ENCODE measurements around the gene ITGA6.

DNA sequence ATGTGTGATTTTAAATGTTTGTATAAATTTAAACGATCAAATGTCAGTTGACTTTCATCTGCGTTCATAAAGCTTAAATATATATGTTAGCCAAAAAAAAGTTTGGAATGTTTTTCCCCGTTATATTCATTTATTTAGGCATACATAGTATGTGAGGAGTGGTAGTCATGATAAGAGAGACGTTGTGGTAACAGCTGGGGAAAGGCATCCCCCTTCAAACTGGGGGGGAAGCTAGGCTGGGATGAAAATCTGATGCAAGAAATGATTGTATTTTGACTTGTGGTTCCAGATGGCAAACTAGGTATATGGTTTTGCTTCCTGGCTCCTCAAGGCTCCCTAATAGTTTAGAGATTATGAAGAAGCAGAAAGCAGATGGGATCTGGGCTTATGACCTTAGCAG, 30.1 kb downstream of the ITGA6 start:
- no peak for TF ChIP-seq POLR2A (IDR thresholded peaks at IDR 0.05; ENCODE audit: low read length)
- TF ChIP-seq GATA1 (IDR thresholded peaks at IDR 0.05; ENCODE audit: low read depth, low read length): no peak

Data from erythroblast (primary cell).